Fibroblast of villous mesenchyme (primary cell): ENCODE results near the gene SFPQ. TPM values are rescaled to one million over a fixed set of nuclear protein-coding genes. Genes with fewer than 3 reads are reported as not detected.

Source experiments
- DNase-seq: peaks from one replicate; pipeline ENCODE4 v3.0.0-alpha.2; 2010; ENCODE audit warnings: low read depth
- H3K4me3 ChIP-seq: 2 replicates; pipeline ENCODE4 v1.5.1; 2011; ENCODE audit warnings: low read depth, mild to moderate bottlenecking, low read length
- CTCF ChIP-seq: IDR thresholded peaks from 2 replicates; pipeline ENCODE4 v1.5.1; 2012; ENCODE audit warnings: low read depth, mild to moderate bottlenecking, low read length; ENCODE audit not compliant: insufficient read depth
- total RNA-seq: library from RNA; depleted of rRNA; stranded (reverse); fragments of >200 nt; gene quantifications from 2 replicates; pipeline ENCODE4 v1.2.3, GENCODE V29; 2012

SFPQ gene
- total RNA-seq, 1 donor = 235 TPM

- no peak for DNase-seq
- no peak for TF ChIP-seq CTCF
- H3K4me3 ChIP-seq = no peak overlapping the region
Observed at GRCh38 chr1:35179908-35180307, 13.0 kb downstream of the SFPQ start.

- no peak for DNase-seq
- no peak overlapping the region for H3K4me3 ChIP-seq
- no peak for TF ChIP-seq CTCF
Observed at GRCh38 chr1:35178874-35179380, 14.0 kb downstream of the SFPQ start.

GRCh38 chr1:35178295-35178695 is 14.7 kb downstream of the SFPQ start:
- H3K4me3 ChIP-seq = no peak overlapping the region
- no peak for DNase-seq
- TF ChIP-seq CTCF = no peak

GRCh38 chr1:35177237-35177786 is 15.6 kb downstream of the SFPQ start:
- DNase-seq = no peak
- H3K4me3 ChIP-seq = no peak overlapping the region
- TF ChIP-seq CTCF = no peak

- H3K4me3 ChIP-seq = no peak overlapping the region
- TF ChIP-seq CTCF = no peak
Observed at GRCh38 chr1:35175602-35176001, 17.3 kb downstream of the SFPQ start.

GRCh38 chr1:35175098-35175576 is 17.8 kb downstream of the SFPQ start:
- no peak overlapping the region for H3K4me3 ChIP-seq
- no peak for DNase-seq
- no peak for TF ChIP-seq CTCF

More at GRCh38 chr1:35175602-35176001, 17.3 kb downstream of the SFPQ start:
- no peak for DNase-seq
